Pancreas (tissue), 10 donors: ENCODE data around the gene GBX2. TPM values are rescaled to one million over a fixed set of nuclear protein-coding genes. Genes with fewer than 3 reads are reported as not detected.

Experiments used
- ATAC-seq, 4 donors: fragments of 200-7000 bp; cut with Tn5 transposase; one replicate each; pipeline versions ENCODE4 v1.8.0 to v1.9.1; 2020; ENCODE audit warnings: mild to moderate bottlenecking in 4 of 4, moderate library complexity in 4 of 4
- DNase-seq, 6 donors: peaks; one replicate each; pipeline ENCODE4 v3.0.0-alpha.2; 2020
- FAIRE-seq: peaks from 2 replicates; lab custom pipeline; 2012; peaks lifted over from hg19 to GRCh38; lab: Jason Lieb, UNC
- H3K27ac ChIP-seq, 4 donors: fragments of 200-600 bp; sonication (generic); 1 replicate in 3 of 4; 2 replicates in 1 of 4; pipeline versions ENCODE4 v1.5.0 to v1.8.0; 2020
- H3K27me3 ChIP-seq, 4 donors: fragments of 200-600 bp; one replicate each; pipeline ENCODE4 v1.8.0; 2021
- H3K36me3 ChIP-seq, 3 donors: fragments of 200-600 bp; sonication (generic) in 1 of 3; one replicate each; pipeline versions ENCODE4 v1.5.0 to v1.8.0; 2020 to 2021
- H3K4me1 ChIP-seq, 3 donors: fragments of 200-600 bp; one replicate each; pipeline ENCODE4 v1.8.0; 2021
- H3K4me3 ChIP-seq, 4 donors: fragments of 200-600 bp; sonication (generic) in 2 of 4; one replicate each; pipeline versions ENCODE4 v1.5.0 to v1.8.0; 2020 to 2021
- H3K9me3 ChIP-seq, 4 donors: fragments of 200-600 bp; one replicate each; pipeline ENCODE4 v1.8.0; 2021
- WGBS, 2 donors: extraction: QIAGEN DNeasy Blood & Tissue Kit; methylation state at CpG; one replicate each; pipeline ENCODE4 v1.1.7; 2013; 5-methylcytosine and 5-hydroxymethylcytosine counted together
- intact Hi-C, 3 donors: fragments of 100-400 bp; cut with DNase I; formaldehyde crosslinking; loops; one replicate each; pipeline versions ENCODE4 v1.11.1 to v1.14.2; 2022
- polyA plus RNA-seq, 2 donors: library from polyadenylated mRNA; stranded (reverse); fragments of 200-250 nt; gene quantifications; one replicate each; pipeline ENCODE4 v1.2.3, GENCODE V29; 2013
- total RNA-seq, 6 donors: library from RNA; stranded (reverse); fragmentation: NEBNext Ultra II Directional in 4 of 6; extraction: Animal tissue kit (Norgen Biotek cat#: 25700) in 4 of 6; gene quantifications; one replicate each; pipeline versions ENCODE4 v1.2.1 to v1.2.4, GENCODE V29; 2021 to 2023
- TF ChIP-seq, protein P1 (sequence below), 4 donors: fragments of 200-600 bp; sonication (generic) in 3 of 4; IDR thresholded peaks; one replicate each; pipeline versions ENCODE4 v1.5.0 to v1.8.0; 2021; ENCODE audit warnings: antibody characterized with exemption in 4 of 4
- donor health status: healthy with polysubstance abuse.
- donor health status: DM: no; HTN: no; CAD: no; lungs with moderate emphysema.
- donor health status: DM: no; HTN: no; CAD: no.
- donor health status: control.
- donor health status: control.
- donor health status: Bipolar disorder and iron deficiency.
- donor health status: DM: yes; HTN: yes; CAD: no.
- donor health status: DM: no; HTN: no; CAD: no.
- donor health status: DM: no; HTN: no; CAD: no.
- donor health status: DM: yes; HTN: yes; CAD: no.

The GBX2 gene
- total and polyA plus RNA-seq, 8 donors, result not detected

DNA sequence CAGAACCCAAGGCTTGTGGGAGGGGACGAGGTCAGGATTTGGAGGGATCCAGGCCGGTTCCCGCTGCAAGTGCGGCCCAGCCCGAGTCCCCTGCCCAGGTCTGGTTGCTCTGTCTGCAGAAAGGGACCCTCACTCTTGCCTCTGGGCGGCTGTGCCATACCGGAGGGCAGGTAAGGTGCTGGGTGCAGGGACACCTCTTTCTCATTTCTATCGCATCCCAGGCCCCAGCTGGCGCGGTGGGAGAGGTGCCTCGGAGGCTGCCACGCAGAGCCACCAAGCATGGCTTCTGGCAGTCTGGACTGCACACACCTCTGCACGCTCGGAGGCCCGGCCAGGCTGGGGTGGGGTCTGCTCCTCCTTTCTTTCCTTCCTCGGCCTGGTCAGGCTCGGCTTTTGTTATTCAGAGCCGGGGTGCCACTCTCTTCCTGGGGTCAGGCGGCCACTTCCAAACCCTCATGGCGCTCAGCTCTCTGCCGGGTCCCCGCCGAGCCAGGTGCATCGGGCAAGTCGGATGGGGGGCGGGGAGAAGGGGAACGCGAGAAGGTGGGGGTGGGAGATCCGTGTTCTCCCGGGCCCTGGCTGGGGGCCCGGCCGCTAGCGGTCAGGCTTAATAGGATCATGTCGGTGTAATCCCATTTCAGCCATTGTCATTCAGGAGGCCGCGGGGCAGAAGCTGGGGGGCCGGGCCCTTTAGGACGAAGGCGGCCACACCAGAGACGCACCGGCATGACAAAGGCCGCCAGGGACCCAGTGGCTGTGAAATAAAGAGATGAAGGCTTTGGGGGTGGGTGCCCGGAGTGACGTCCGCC, 9.0 kb downstream of the GBX2 start:
- Histone ChIP-seq H3K27ac (no peak overlapping the region), H3K4me1 (peaks cover 0 to 5% (median 1%) of the 10 kb centered on the region in 3 donors), H3K4me3 (no peak overlapping the region), H3K36me3 (no peaks in the 10 kb centered on the region), H3K9me3 (no peaks in the 10 kb centered on the region), H3K27me3 (peaks cover 0 to 6% (median 3%) of the 10 kb centered on the region in 4 donors)
- peak in 1 of 6 donors; percentile 48 for DNase-seq
- WGBS, 2 donors, result 19 to 21% methylated on average over 39 to 45 of the region's 45 CpGs
- intact Hi-C loops, result no loop called here
- no peak for FAIRE-seq
- ATAC-seq, result no peak
- TF ChIP-seq, protein P1, sequence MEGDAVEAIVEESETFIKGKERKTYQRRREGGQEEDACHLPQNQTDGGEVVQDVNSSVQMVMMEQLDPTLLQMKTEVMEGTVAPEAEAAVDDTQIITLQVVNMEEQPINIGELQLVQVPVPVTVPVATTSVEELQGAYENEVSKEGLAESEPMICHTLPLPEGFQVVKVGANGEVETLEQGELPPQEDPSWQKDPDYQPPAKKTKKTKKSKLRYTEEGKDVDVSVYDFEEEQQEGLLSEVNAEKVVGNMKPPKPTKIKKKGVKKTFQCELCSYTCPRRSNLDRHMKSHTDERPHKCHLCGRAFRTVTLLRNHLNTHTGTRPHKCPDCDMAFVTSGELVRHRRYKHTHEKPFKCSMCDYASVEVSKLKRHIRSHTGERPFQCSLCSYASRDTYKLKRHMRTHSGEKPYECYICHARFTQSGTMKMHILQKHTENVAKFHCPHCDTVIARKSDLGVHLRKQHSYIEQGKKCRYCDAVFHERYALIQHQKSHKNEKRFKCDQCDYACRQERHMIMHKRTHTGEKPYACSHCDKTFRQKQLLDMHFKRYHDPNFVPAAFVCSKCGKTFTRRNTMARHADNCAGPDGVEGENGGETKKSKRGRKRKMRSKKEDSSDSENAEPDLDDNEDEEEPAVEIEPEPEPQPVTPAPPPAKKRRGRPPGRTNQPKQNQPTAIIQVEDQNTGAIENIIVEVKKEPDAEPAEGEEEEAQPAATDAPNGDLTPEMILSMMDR (IDR thresholded peaks at IDR 0.05), result no peak

DNA sequence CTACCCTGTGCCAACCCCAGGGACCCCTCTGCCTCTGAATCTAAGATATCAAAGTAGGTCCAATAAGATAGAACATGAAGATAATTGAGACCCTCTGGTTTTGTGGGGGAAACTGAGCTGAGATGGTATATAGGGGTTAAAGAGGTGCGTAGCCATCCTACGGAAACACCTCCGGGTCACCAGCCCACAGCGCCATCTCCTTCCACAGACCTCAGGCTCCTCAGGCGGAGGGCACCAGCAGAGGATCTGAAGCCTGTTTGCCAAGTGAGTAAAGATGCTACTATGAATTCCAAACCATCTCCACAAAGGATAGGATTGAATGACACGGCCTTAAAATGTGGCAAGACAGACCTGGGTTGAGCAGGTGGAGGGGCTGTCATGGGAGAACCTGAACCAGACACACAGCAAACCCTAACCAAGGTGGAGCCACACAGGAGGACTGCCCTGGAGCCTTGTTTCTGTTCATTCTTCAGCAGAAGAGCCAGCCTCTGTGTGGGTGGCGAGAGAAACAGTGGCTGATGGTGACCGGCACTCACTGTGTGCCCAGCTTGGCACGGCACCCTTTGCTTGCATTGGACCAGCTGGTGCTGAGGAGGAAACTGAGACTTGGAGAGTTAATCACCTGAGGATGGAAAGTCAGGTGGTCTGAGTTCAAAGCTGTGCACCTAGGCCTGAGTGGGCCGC, 10.2 kb downstream of the GBX2 start:
- FAIRE-seq, result no peak
- no peak for ATAC-seq
- H3K4me1 ChIP-seq, result no peaks in the 10 kb centered on the region
- TF ChIP-seq, protein P1 (IDR thresholded peaks at IDR 0.05), result no peak
- H3K4me3 ChIP-seq, result no peak overlapping the region
- peaks cover 0 to 2% (median 0%) of the 10 kb centered on the region in 4 donors for H3K27me3 ChIP-seq
- intact Hi-C loops, result no loop called here
- no peaks in the 10 kb centered on the region for H3K36me3 ChIP-seq
- no peaks in the 10 kb centered on the region for H3K9me3 ChIP-seq
- no peak for DNase-seq
- no peak overlapping the region for H3K27ac ChIP-seq
- 83 to 87% methylated on average over 10 of the region's 10 CpGs for WGBS, 2 donors

DNA sequence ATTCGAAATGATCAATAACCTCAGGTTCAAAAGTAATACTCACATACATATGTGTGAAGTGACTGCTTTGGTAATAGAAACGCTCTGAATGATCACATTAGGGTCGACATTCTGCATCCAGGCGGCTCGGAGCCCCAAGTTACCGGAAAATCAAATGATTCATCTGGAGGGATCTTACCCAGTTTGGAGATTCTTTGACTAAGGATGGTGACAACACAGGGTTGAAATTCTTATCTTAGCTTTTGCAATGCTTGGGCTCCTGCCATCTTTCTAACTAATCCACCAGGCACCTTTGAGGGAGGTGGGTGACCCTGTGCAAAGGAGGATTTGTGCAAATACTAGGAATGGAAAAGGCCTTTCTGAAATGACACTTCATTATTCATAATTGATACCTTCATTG, 10.8 kb downstream of the GBX2 start:
- H3K9me3 ChIP-seq, result peaks cover 0 to 3% (median 0%) of the 10 kb centered on the region in 4 donors
- no peaks in the 10 kb centered on the region for H3K4me1 ChIP-seq
- H3K27ac ChIP-seq, result no peak overlapping the region
- H3K4me3 ChIP-seq, result no peak overlapping the region
- FAIRE-seq (no peak), DNase-seq (no peak), ATAC-seq (no peak)
- TF ChIP-seq, protein P1 (IDR thresholded peaks at IDR 0.05), result no peak
- no peaks in the 10 kb centered on the region for H3K36me3 ChIP-seq
- intact Hi-C loops, result no loop called here
- 68 to 82% methylated on average over 6 of the region's 6 CpGs for WGBS, 2 donors
- no peaks in the 10 kb centered on the region for H3K27me3 ChIP-seq

DNA sequence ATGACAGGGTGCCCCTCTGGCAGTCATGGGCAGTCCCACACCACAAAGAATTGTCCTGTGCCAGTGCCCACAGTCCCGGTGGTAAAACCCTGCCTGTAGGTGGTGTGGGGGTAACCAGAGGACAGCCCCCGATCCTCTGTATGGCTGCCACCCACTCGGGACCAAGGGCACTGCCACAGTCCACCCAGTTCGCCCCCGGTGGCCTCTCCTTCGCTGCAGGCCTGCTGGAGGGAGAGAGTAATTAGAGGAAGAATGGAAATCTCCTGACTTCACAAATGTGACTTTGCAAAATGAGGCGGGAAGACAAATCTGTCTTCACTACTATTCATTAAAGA, 11.4 kb downstream of the GBX2 start:
- WGBS, 2 donors, result 67 to 77% methylated on average over 7 of the region's 7 CpGs
- DNase-seq (no peak), FAIRE-seq (no peak), ATAC-seq (no peak)
- H3K27me3 ChIP-seq, result no peaks in the 10 kb centered on the region
- intact Hi-C loops, result no loop called here
- H3K9me3 ChIP-seq, result peaks cover 0 to 3% (median 0%) of the 10 kb centered on the region in 4 donors
- TF ChIP-seq, protein P1 (IDR thresholded peaks at IDR 0.05), result no peak
- no peaks in the 10 kb centered on the region for H3K36me3 ChIP-seq
- no peaks in the 10 kb centered on the region for H3K4me1 ChIP-seq
- H3K4me3 ChIP-seq, result no peak overlapping the region
- H3K27ac ChIP-seq, result no peak overlapping the region
